HepG2 (cell line): Measurements from ENCODE around the gene PDCD2. TPM values are rescaled to one million over a fixed set of nuclear protein-coding genes. Genes with fewer than 3 reads are reported as not detected.
A peak's percentile ranks its signal among the peaks of the same experiment; 100 is the strongest.

ENCODE experiments used
- AKAP8 ChIP-seq: sonication (generic); formaldehyde crosslinking; IDR thresholded peaks from 2 replicates; pipeline ENCODE4 v1.5.1; 2020; ENCODE audit warnings: mild to moderate bottlenecking, missing genetic modification reagents
- FIP1L1 ChIP-seq: fragments of 200-400 bp; formaldehyde crosslinking; IDR thresholded peaks from 2 replicates; pipeline ENCODE4 v1.6.1; 2018; ENCODE audit warnings: low read depth, mild to moderate bottlenecking, low read length, moderate library complexity, borderline replicate concordance; ENCODE audit not compliant: insufficient read depth
- TFE3 ChIP-seq: IDR thresholded peaks from 2 replicates; pipeline ENCODE4 v1.6.1; 2016
- ZBTB3 ChIP-seq: sonication (generic); formaldehyde crosslinking; IDR thresholded peaks from 2 replicates; pipeline ENCODE4 v1.4.0; 2020; ENCODE audit warnings: low read depth, mild to moderate bottlenecking, moderate library complexity, missing genetic modification reagents, borderline replicate concordance
- ZHX2 ChIP-seq, 2 experiments: sonication (generic) in 1 of 2; formaldehyde crosslinking in 1 of 2; IDR thresholded peaks; 2 replicates each; pipeline versions ENCODE4 v1.6.1 to v1.9.0; 2014 to 2022; ENCODE audit warnings: antibody characterized with exemption in 1 of 2, borderline replicate concordance in 1 of 2, inconsistent platforms in 1 of 2, low read depth in 1 of 2, missing genetic modification reagents in 1 of 2
- ZNF674 ChIP-seq: sonication (generic); formaldehyde crosslinking; IDR thresholded peaks from 2 replicates; pipeline ENCODE4 v1.5.0; 2020; ENCODE audit warnings: low read depth, mild to moderate bottlenecking, missing genetic modification reagents
- ZNF713 ChIP-seq: sonication (generic); formaldehyde crosslinking; IDR thresholded peaks from 2 replicates; pipeline ENCODE4 v1.4.0; 2020; ENCODE audit warnings: mild to moderate bottlenecking, missing genetic modification reagents
- ZNF792 ChIP-seq: IDR thresholded peaks from 2 replicates; pipeline ENCODE4 v1.6.1; 2016
- ZSCAN21 ChIP-seq: sonication (generic); formaldehyde crosslinking; IDR thresholded peaks from 2 replicates; pipeline ENCODE4 v1.8.0; 2022; ENCODE audit warnings: mild to moderate bottlenecking, missing genetic modification reagents, moderate library complexity, borderline replicate concordance
- polyA plus RNA-seq, 8 experiments: library from polyadenylated mRNA; depleted of rRNA in 3 of 8; stranded (reverse) in 7 of 8; unstranded in 1 of 8; fragments of >200 nt; fragmentation: Illumina TruSeq in 4 of 8; extraction: Trizol in 4 of 8; gene quantifications; 2 replicates each; pipeline versions ENCODE4 v1.2.1 to v1.2.3, GENCODE V29; 2011 to 2016; ENCODE audit warnings: low read depth in 4 of 8, missing spikeins in 1 of 8, mixed read lengths in 1 of 8; ENCODE audit not compliant: insufficient read depth in 1 of 8
- total RNA-seq, 5 experiments: library from RNA; depleted of rRNA; stranded (reverse); fragments of >200 nt; fragmentation: Illumina TruSeq; extraction: Trizol; gene quantifications; 2 replicates each; pipeline ENCODE4 v1.2.3, GENCODE V29; 2016; ENCODE audit warnings: low read depth in 1 of 5
- TF ChIP-seq, protein P1 (sequence below): sonication (generic); formaldehyde crosslinking; IDR thresholded peaks from 2 replicates; pipeline ENCODE4 v1.9.0; 2021; ENCODE audit warnings: mild to moderate bottlenecking, missing genetic modification reagents
- TF ChIP-seq, protein P2 (sequence below): IDR thresholded peaks from 2 replicates; pipeline ENCODE4 v1.6.1; 2016; ENCODE audit warnings: missing biosample characterization, missing genetic modification reagents, low read depth

The PDCD2 gene
- total and polyA plus RNA-seq, 2 of the 13 experiments (the other 11 are each of a cell fraction or from before 2014, with no cell fraction given), result 83.6 to 133 TPM

GRCh38 chr6:170554013-170554795 is 30.2 kb downstream of the PDCD2 start, which contains the start of gene TBP (continued):
- TF ChIP-seq ZNF713 (CRISPR knock-in tag), result no peak
- peak; percentile 99 for TF ChIP-seq ZHX2 (IDR thresholded peaks at IDR 0.05; ENCODE audit: low read depth)
- no peak for TF ChIP-seq ZHX2 (CRISPR knock-in tag; IDR thresholded peaks at IDR 0.05; ENCODE audit: borderline replicate concordance)
- peak; percentile 73; the same call in 1 of the 2 replicates for TF ChIP-seq ZSCAN21 (CRISPR knock-in tag)
- no peak for TF ChIP-seq AKAP8 (CRISPR knock-in tag)
- TF ChIP-seq, protein P1, sequence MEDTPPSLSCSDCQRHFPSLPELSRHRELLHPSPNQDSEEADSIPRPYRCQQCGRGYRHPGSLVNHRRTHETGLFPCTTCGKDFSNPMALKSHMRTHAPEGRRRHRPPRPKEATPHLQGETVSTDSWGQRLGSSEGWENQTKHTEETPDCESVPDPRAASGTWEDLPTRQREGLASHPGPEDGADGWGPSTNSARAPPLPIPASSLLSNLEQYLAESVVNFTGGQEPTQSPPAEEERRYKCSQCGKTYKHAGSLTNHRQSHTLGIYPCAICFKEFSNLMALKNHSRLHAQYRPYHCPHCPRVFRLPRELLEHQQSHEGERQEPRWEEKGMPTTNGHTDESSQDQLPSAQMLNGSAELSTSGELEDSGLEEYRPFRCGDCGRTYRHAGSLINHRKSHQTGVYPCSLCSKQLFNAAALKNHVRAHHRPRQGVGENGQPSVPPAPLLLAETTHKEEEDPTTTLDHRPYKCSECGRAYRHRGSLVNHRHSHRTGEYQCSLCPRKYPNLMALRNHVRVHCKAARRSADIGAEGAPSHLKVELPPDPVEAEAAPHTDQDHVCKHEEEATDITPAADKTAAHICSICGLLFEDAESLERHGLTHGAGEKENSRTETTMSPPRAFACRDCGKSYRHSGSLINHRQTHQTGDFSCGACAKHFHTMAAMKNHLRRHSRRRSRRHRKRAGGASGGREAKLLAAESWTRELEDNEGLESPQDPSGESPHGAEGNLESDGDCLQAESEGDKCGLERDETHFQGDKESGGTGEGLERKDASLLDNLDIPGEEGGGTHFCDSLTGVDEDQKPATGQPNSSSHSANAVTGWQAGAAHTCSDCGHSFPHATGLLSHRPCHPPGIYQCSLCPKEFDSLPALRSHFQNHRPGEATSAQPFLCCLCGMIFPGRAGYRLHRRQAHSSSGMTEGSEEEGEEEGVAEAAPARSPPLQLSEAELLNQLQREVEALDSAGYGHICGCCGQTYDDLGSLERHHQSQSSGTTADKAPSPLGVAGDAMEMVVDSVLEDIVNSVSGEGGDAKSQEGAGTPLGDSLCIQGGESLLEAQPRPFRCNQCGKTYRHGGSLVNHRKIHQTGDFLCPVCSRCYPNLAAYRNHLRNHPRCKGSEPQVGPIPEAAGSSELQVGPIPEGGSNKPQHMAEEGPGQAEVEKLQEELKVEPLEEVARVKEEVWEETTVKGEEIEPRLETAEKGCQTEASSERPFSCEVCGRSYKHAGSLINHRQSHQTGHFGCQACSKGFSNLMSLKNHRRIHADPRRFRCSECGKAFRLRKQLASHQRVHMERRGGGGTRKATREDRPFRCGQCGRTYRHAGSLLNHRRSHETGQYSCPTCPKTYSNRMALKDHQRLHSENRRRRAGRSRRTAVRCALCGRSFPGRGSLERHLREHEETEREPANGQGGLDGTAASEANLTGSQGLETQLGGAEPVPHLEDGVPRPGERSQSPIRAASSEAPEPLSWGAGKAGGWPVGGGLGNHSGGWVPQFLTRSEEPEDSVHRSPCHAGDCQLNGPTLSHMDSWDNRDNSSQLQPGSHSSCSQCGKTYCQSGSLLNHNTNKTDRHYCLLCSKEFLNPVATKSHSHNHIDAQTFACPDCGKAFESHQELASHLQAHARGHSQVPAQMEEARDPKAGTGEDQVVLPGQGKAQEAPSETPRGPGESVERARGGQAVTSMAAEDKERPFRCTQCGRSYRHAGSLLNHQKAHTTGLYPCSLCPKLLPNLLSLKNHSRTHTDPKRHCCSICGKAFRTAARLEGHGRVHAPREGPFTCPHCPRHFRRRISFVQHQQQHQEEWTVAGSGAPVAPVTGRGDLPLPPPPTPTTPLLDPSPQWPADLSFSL (CRISPR knock-in tag), result peak; percentile 87
- peak; percentile 96 for TF ChIP-seq ZBTB3 (CRISPR knock-in tag)
- TF ChIP-seq TFE3 (CRISPR knock-in tag), result peak; percentile 75
- peak; percentile 87 for TF ChIP-seq ZNF792 (CRISPR knock-in tag)
- TF ChIP-seq ZNF674 (CRISPR knock-in tag), result no peak
- 0 out of 2 replicates have a peak, but pooled peaks have one; percentile 37 for TF ChIP-seq FIP1L1
- TF ChIP-seq, protein P2, sequence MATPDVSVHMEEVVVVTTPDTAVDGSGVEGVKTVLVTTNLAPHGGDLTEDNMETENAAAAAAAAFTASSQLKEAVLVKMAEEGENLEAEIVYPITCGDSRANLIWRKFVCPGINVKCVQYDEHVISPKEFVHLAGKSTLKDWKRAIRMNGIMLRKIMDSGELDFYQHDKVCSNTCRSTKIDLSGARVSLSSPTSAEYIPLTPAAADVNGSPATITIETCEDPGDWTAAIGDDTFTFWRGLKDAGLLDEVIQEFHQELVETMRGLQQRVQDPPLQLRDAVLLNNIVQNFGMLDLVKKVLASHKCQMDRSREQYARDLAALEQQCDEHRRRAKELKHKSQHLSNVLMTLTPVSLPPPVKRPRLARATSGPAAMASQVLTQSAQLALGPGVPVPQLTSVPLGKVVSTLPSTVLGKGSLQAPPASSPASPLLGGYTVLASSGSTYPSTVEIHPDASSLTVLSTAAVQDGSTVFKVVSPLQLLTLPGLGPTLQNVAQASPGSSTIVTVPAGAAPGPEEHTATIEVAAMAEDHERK (CRISPR knock-in tag), result peak; percentile 47; the same call in 1 of the 2 replicates
